GM23338 (cell line): Measurements from ENCODE around the gene AKR1D1.

Source experiments
- CREB1 ChIP-seq: fragments of 250-450 bp; sonication (Bioruptor Pico); IDR thresholded peaks from 2 replicates; pipeline ENCODE4 v1.5.0; 2020; ENCODE audit warnings: low read depth, mild to moderate bottlenecking, moderate library complexity
- EZH2 ChIP-seq: fragments of 200-600 bp; sonication (generic); IDR thresholded peaks from one replicate; pipeline ENCODE4 v1.8.0; 2017; ENCODE audit warnings: antibody characterized with exemption, mild to moderate bottlenecking, low read depth; ENCODE audit not compliant: unreplicated experiment
- EZH2phosphoT487 ChIP-seq: fragments of 200-600 bp; sonication (generic); IDR thresholded peaks from one replicate; pipeline ENCODE4 v1.8.1; 2018; ENCODE audit warnings: antibody characterized with exemption; ENCODE audit not compliant: unreplicated experiment
- JUNB ChIP-seq: IDR thresholded peaks from one replicate; pipeline ENCODE4 v1.6.1; 2016; ENCODE audit warnings: antibody characterized with exemption; ENCODE audit not compliant: unreplicated experiment
- NANOG ChIP-seq: IDR thresholded peaks from 2 replicates; pipeline ENCODE4 v1.6.1; 2016; ENCODE audit warnings: antibody characterized with exemption, borderline replicate concordance
- POLR2AphosphoS5 ChIP-seq: IDR thresholded peaks from 2 replicates; pipeline ENCODE4 v1.6.1; 2016; ENCODE audit warnings: antibody characterized with exemption, low read depth
- STAT1 ChIP-seq: IDR thresholded peaks from one replicate; pipeline ENCODE4 v1.6.1; 2016; ENCODE audit warnings: antibody characterized with exemption; ENCODE audit not compliant: unreplicated experiment
- ZNF114 ChIP-seq: fragments of 250-450 bp; sonication (Bioruptor Pico); IDR thresholded peaks from 2 replicates; pipeline ENCODE4 v1.5.0; 2020; ENCODE audit warnings: mild to moderate bottlenecking, moderate library complexity
- ZNF331 ChIP-seq: fragments of 250-450 bp; sonication (Bioruptor Pico); IDR thresholded peaks from 2 replicates; pipeline ENCODE4 v1.5.0; 2020; ENCODE audit warnings: low read depth, mild to moderate bottlenecking, moderate library complexity
- TF ChIP-seq, protein P1 (sequence below), 2 experiments: fragments of 200-600 bp in 1 of 2; sonication (generic) in 1 of 2; conservative IDR thresholded peaks; 2 replicates each; pipeline versions ENCODE4 v1.5.1 to v1.6.1; 2016 to 2017; ENCODE audit warnings: antibody characterized with exemption in 2 of 2, low read depth in 2 of 2, mild to moderate bottlenecking in 2 of 2, moderate library complexity in 1 of 2
- TF ChIP-seq, protein P2 (sequence below): IDR thresholded peaks from one replicate; pipeline ENCODE4 v1.6.1; 2018; ENCODE audit warnings: antibody characterized with exemption; ENCODE audit not compliant: unreplicated experiment
- TF ChIP-seq, protein P3 (sequence below): IDR thresholded peaks from 2 replicates; pipeline ENCODE4 v1.6.1; 2016; ENCODE audit warnings: antibody characterized with exemption

GRCh38 chr7:138074121-138074520, 2.1 kb upstream of the AKR1D1 start:
- TF ChIP-seq EZH2 (no peak), EZH2phosphoT487 (no peak), POLR2AphosphoS5 (no peak), ZNF331 (CRISPR knock-in tag) (no peak), CREB1 (no peak), JUNB (no peak), NANOG (no peak), STAT1 (no peak), ZNF114 (no peak)
- TF ChIP-seq, protein P1, sequence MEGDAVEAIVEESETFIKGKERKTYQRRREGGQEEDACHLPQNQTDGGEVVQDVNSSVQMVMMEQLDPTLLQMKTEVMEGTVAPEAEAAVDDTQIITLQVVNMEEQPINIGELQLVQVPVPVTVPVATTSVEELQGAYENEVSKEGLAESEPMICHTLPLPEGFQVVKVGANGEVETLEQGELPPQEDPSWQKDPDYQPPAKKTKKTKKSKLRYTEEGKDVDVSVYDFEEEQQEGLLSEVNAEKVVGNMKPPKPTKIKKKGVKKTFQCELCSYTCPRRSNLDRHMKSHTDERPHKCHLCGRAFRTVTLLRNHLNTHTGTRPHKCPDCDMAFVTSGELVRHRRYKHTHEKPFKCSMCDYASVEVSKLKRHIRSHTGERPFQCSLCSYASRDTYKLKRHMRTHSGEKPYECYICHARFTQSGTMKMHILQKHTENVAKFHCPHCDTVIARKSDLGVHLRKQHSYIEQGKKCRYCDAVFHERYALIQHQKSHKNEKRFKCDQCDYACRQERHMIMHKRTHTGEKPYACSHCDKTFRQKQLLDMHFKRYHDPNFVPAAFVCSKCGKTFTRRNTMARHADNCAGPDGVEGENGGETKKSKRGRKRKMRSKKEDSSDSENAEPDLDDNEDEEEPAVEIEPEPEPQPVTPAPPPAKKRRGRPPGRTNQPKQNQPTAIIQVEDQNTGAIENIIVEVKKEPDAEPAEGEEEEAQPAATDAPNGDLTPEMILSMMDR (conservative IDR thresholded peaks at IDR 0.05; ENCODE audit: low read depth in 2 of 2): no peak
- TF ChIP-seq, protein P2, sequence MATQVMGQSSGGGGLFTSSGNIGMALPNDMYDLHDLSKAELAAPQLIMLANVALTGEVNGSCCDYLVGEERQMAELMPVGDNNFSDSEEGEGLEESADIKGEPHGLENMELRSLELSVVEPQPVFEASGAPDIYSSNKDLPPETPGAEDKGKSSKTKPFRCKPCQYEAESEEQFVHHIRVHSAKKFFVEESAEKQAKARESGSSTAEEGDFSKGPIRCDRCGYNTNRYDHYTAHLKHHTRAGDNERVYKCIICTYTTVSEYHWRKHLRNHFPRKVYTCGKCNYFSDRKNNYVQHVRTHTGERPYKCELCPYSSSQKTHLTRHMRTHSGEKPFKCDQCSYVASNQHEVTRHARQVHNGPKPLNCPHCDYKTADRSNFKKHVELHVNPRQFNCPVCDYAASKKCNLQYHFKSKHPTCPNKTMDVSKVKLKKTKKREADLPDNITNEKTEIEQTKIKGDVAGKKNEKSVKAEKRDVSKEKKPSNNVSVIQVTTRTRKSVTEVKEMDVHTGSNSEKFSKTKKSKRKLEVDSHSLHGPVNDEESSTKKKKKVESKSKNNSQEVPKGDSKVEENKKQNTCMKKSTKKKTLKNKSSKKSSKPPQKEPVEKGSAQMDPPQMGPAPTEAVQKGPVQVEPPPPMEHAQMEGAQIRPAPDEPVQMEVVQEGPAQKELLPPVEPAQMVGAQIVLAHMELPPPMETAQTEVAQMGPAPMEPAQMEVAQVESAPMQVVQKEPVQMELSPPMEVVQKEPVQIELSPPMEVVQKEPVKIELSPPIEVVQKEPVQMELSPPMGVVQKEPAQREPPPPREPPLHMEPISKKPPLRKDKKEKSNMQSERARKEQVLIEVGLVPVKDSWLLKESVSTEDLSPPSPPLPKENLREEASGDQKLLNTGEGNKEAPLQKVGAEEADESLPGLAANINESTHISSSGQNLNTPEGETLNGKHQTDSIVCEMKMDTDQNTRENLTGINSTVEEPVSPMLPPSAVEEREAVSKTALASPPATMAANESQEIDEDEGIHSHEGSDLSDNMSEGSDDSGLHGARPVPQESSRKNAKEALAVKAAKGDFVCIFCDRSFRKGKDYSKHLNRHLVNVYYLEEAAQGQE: no peak
- TF ChIP-seq, protein P3, sequence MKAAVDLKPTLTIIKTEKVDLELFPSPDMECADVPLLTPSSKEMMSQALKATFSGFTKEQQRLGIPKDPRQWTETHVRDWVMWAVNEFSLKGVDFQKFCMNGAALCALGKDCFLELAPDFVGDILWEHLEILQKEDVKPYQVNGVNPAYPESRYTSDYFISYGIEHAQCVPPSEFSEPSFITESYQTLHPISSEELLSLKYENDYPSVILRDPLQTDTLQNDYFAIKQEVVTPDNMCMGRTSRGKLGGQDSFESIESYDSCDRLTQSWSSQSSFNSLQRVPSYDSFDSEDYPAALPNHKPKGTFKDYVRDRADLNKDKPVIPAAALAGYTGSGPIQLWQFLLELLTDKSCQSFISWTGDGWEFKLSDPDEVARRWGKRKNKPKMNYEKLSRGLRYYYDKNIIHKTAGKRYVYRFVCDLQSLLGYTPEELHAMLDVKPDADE: no peak
